NK-92 treated with Interleukin-12 subunit alpha and Interleukin-12 subunit beta, amount 100 ng/mL, for 24 hours (cell line): ENCODE measurements around the gene EEPD1.

ENCODE experiments used
- DNase-seq: peaks from one replicate; lab custom pipeline; 2025; lab: John Stamatoyannopoulos, UW

EEPD1 gene

DNA sequence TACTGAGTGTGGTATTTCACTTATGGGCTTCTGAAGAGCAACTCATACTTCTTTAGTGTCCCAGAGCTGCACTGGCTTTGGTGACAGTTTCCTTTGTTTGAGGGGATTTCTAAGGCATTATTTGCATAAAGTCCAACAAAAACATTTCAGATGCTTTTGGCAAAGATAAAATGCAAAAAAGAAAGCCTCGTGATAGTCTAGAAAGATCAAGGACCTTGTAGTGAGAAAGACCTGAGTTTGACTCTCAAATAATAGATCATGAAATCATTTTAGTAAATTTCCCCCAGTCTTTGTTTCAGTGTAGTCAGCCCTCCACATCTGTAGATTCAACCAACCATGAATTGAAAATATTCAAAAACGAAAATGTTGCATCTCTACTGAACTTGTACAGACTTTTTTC, 107.4 kb downstream of the EEPD1 start:
- DNase-seq, result no peak

DNA sequence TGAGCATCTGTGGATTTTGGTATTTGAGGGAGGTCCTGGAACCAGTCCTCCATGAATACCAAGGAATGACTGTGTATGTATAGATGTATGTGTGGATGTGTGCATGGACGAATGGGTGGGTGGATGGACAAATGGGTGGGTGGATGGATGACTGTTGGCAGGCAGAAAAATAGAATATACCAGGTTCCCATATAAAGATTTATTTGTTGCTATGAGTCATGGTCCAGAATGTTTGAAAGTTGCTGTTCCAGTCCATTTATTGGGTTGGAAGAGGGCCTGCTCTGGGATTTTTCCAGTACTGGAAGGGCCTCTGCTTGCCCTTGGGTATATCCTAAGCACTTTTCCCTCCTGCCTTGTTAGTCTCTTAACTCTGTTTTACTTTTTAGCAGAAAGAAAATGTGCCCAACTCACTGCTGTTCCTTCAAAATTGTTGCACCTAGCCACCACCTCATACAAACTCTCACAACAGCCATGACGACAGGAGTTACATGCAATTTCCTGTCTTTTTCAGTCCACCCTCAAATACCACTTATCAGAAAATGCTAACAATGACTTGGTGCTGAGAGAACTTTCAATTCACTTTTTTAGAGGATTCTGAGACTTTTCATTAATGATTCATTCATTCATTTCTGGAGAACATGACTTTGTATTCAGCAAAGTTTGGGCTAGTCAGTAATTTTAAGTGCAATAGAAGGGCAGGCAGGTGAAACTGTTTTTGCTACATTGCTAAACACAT, 108.1 kb downstream of the EEPD1 start:
- no peak for DNase-seq

DNA sequence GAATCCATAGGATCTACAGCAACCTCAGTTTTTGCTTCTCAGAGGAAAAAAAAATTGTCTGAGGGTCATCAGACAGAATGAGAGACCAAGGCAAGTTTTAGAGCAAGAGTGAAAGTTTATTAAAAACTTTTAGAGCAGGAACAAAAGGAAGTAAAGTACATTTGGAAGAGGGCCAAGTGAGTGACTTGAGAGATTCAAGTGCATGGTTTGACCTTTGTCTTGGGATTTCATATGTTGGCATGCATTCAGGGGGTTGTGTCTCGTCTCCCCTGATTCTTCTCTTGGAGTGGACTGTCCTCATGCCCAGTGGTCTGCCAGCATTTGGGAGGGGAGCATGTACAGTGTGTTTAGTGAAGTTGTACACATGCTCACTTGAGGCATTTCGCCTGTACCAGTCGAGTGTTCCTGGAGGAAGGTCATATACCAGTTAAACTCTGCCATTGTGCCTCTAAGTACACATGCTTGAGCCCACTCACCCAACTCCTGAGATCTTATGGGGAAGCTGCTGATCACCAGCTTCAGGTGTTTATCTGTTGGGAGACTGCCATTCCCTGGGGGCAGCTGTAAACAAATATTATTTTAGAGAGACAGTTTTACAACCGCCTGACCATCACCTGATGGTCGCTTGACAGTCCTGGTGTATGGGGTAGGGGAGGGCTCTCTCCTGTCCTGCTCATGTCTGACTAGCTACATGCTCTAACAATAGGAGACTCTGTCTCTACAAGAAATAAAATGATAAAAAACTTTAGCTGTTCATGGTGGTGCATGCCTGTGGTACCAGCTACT, 109.4 kb downstream of the EEPD1 start:
- DNase-seq, result no peak

- no peak for DNase-seq
These were observed 110.0 kb downstream of the EEPD1 start for GRCh38 chr7:36263095-36263484.

GRCh38 chr7:36264123-36264801, 111.2 kb downstream of the EEPD1 start:
- DNase-seq, result no peak

DNA sequence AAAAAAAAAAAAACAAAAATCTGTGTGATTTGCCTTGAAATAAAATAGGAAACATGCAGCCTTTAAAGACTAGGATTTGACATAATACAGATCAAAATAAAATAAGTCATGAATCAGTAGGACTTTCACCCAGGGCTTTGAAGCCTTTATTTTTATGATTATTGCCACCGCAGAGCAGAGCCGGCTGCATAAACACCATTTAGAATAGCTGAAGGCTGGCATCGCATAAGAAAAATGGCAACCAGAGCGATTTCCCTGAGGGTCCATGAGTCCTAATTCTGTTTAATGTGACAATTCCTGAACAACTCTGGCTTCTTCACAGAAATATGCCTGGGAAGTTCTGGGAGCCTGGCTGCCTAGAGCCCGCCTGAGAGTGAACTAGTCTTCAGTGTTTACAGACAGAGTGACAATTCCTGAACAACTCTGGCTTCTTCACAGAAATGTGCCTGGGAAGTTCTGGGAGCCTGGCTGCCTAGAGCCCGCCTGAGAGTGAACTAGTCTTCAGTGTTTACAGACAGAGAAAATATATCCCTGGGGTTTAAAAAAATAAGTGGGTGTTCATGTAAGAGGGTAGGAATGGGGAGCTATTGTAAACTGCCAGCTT, 112.0 kb downstream of the EEPD1 start:
- no peak for DNase-seq

DNA sequence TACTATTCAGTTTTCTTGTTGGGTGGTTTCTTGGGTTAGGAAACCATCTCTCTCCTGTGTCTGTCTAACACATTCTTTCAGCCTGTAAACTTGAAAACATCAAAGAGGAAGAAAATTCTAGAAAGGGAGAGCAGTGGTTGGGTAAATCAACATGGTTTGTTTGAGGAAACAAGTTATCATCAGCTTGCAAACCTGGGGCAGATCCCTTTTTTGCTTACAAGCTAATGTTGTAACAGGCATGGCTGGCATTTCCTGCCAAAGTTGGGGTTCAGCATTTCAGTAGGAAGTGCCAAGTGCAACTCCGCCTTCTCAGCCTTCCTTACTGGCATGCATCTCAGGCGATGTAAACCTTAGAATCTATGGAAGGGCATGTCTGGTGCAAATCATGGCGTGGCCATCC, 112.6 kb downstream of the EEPD1 start:
- DNase-seq, result no peak

GRCh38 chr7:36266190-36266589, 113.1 kb downstream of the EEPD1 start:
- DNase-seq, result no peak

DNA sequence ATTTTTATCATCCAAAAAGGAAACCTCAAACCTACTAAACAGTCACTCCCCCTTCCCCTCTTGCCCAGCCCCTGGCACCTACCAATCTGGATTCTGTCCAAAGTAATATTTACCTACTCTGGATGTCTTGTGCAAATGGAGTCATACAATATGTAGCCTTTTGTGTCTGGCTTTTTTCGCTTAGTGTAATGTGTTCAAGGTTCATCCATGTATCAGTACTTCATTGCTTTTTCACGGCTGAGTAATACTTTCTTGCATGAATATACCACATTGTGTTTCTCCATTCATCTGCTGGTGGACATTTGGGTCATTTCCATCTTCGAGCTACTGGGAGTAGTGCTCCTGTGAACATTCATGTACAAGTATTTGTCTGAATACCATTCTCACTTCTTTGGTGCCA, 113.6 kb downstream of the EEPD1 start:
- no peak for DNase-seq

GRCh38 chr7:36272211-36272566, 119.1 kb downstream of the EEPD1 start:
- no peak for DNase-seq

- no peak for DNase-seq
These were observed 119.7 kb downstream of the EEPD1 start for GRCh38 chr7:36272567-36273269.

DNA sequence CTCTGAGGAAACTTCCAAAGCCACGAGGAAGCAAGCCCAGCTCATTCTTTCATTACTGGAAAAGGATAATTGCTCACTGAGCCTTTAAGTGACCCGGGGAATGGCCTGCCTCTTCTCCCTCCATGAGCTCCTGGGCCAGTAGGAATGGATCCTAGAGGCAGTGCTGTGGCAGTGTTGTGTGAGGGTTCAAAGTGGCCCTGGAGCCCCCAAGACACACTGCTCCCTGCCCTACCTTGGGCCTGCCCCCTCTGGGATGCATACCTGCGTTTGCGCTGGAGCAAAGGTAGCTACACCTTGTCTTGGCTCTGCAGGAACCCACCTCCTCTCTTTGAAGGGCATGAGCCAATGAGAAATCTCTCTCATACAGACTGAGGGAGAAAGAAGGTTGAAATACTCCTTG, 120.8 kb downstream of the EEPD1 start:
- DNase-seq, result no peak

GRCh38 chr7:36275735-36276284, 122.8 kb downstream of the EEPD1 start:
- no peak for DNase-seq

GRCh38 chr7:36276428-36277248, 123.6 kb downstream of the EEPD1 start:
- DNase-seq, result no peak

- no peak for DNase-seq
These were observed 124.1 kb downstream of the EEPD1 start for GRCh38 chr7:36277249-36277542.

DNA sequence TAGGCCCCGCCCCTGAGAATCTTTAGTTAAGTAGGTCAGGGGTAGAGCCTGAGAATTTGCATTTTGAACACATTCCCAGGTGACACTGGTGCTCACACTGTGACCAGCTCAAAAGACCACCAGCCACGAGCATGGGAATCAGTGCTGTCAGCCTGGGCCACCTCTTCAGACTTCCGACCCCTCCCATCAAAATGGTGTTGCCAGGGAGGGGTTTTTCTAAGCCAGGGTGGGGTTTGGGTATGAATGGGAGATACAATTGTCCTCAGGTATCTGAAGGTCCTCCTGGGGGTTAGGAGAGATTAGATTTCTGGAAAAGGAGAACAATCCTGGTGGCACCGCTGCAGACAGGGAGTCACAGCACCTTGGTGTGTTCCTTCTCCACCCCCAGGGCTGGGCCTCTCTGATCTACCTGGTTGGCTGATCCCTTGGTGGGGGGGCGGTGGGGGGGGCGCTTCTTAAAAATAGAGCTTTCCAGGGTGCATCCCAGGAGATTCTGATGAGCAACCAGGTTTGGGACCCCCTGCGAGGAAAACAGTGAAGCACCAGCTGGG, 125.1 kb downstream of the EEPD1 start:
- DNase-seq, result no peak

- DNase-seq, result no peak
These were observed 125.6 kb downstream of the EEPD1 start for GRCh38 chr7:36278620-36279172.

- no peak for DNase-seq
These were observed 126.3 kb downstream of the EEPD1 start for GRCh38 chr7:36279200-36279925.

DNA sequence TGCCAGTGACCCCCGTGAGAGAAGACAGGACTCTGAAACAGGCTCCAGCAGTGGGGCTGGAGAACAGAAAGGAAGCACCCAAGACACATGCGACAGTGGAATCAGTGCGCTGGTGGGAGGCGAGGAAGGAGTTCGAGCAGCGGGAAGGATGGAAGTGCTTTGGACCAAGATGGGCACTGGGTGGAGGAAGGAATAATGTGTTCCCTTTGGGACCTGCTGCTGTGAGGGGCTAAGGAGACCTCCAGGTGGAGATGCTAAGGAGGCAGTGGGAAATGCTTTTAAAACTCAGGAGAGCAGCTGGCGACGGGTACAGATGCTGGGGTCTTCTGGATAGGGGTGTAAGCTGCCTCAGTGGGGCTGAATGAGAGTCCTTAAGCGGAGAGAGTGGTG, 126.9 kb downstream of the EEPD1 start:
- no peak for DNase-seq
